Thoracic aorta (tissue), 2 donors: ENCODE measurements around the gene NEU3. TPM values are rescaled to one million over a fixed set of nuclear protein-coding genes. Genes with fewer than 3 reads are reported as not detected.

Experiments
- ATAC-seq: fragments of 150-250 bp; one replicate; pipeline ENCODE4 v1.8.0; 2017; ENCODE audit warnings: low read depth; ENCODE audit not compliant: insufficient number of reproducible peaks, low FRiP score
- DNase-seq: peaks from one replicate; pipeline ENCODE4 v3.0.0-alpha.2; 2020; ENCODE audit warnings: low spot score
- H3K27ac ChIP-seq, 2 donors: fragments of 200-600 bp; sonication (generic); 1 replicate in 1 of 2; 2 replicates in 1 of 2; pipeline ENCODE4 v1.5.1; 2016; ENCODE audit warnings: mild to moderate bottlenecking in 2 of 2, moderate library complexity in 2 of 2
- H3K27me3 ChIP-seq: fragments of 200-600 bp; sonication (generic); replicated peaks from 2 replicates; pipeline ENCODE4 v1.6.0; 2016; ENCODE audit warnings: mild to moderate bottlenecking; ENCODE audit not compliant: insufficient read depth
- H3K36me3 ChIP-seq: fragments of 200-600 bp; sonication (generic); one replicate; pipeline ENCODE4 v1.5.1; 2016
- H3K4me1 ChIP-seq, 2 donors: fragments of 200-600 bp; sonication (generic); 1 replicate in 1 of 2; 2 replicates in 1 of 2; pipeline versions ENCODE4 v1.5.1 to v1.6.0; 2016; ENCODE audit warnings: low read depth in 2 of 2, mild to moderate bottlenecking in 1 of 2; ENCODE audit not compliant: control insufficient read depth in 1 of 2
- H3K4me3 ChIP-seq: fragments of 200-600 bp; sonication (generic); 2 replicates; pipeline ENCODE4 v1.5.1; 2016; ENCODE audit warnings: mild to moderate bottlenecking
- H3K9me3 ChIP-seq: fragments of 200-600 bp; sonication (generic); 2 replicates; pipeline ENCODE4 v1.5.1; 2016
- total RNA-seq, 2 donors: library from RNA; depleted of rRNA; stranded (reverse); fragments of >200 nt; gene quantifications; one replicate each; pipeline versions ENCODE4 v1.1.0 to v1.2.3, GENCODE V29; 2016
- TF ChIP-seq, protein P1 (sequence below): fragments of 200-600 bp; sonication (generic); IDR thresholded peaks from one replicate; pipeline ENCODE4 v1.5.1; 2019; ENCODE audit warnings: antibody characterized with exemption

NEU3 gene
- total RNA-seq, 2 donors from 2014 or later: 11.9 to 23.3 TPM

DNA sequence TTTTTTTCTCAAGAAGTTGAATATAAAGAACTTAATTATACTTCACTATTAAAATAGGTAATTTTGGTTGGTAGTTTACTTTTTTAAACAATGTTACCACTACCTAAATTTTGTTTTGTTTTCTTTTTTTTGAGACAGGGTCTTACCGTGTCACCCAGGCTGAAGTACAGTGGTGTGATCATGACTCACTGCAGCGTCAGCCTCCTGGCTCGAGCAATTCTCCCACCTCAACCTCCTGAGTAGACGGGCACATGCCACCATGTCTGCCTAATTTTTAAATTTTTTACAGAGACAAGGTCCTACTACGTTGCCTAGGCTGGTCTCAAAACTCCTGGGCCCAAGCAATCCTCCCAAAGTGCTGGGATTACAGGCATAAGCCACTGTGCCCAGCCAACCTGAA, 22.1 kb upstream of the NEU3 start:
- Histone ChIP-seq H3K4me1 (peaks cover 0 to 10% of the 10 kb centered on the region in 2 donors), H3K27ac (no peak overlapping the region), H3K4me3 (no peak overlapping the region), H3K9me3 (no peaks in the 10 kb centered on the region), H3K36me3 (peaks cover 16% of the 10 kb centered on the region), H3K27me3 (no peaks in the 10 kb centered on the region)
- ATAC-seq (no peak), DNase-seq (no peak)
- TF ChIP-seq, protein P1, sequence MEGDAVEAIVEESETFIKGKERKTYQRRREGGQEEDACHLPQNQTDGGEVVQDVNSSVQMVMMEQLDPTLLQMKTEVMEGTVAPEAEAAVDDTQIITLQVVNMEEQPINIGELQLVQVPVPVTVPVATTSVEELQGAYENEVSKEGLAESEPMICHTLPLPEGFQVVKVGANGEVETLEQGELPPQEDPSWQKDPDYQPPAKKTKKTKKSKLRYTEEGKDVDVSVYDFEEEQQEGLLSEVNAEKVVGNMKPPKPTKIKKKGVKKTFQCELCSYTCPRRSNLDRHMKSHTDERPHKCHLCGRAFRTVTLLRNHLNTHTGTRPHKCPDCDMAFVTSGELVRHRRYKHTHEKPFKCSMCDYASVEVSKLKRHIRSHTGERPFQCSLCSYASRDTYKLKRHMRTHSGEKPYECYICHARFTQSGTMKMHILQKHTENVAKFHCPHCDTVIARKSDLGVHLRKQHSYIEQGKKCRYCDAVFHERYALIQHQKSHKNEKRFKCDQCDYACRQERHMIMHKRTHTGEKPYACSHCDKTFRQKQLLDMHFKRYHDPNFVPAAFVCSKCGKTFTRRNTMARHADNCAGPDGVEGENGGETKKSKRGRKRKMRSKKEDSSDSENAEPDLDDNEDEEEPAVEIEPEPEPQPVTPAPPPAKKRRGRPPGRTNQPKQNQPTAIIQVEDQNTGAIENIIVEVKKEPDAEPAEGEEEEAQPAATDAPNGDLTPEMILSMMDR: no peak

DNA sequence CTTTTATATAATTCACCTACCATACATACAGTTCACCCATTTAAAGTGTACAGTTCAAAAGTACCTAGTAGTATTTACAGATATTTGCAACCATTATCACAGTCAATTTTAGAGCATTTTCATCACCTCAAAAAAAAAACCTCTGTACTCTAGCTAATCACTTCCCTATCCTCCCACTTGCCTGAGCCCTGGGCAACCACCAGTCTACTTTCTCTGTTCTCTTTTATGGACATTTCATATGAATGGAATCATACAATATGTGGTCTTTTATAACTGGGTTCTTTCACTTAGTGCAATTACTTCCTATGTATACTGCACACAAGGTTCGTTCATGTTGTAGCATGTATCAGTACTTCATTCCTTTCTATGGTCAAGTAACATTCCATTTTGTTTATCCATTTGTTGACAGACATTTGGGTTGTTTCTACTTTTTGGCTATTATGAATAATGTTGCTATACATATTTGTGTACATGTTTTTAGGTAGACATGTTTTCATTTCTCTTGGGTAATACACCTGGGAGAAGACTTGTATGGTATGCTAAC, 17.8 kb upstream of the NEU3 start:
- TF ChIP-seq, protein P1: no peak
- H3K36me3 ChIP-seq: peaks cover 37% of the 10 kb centered on the region
- no peak overlapping the region for H3K4me3 ChIP-seq
- no peaks in the 10 kb centered on the region for H3K9me3 ChIP-seq
- H3K27me3 ChIP-seq: no peaks in the 10 kb centered on the region
- H3K27ac ChIP-seq: no peak overlapping the region
- ATAC-seq: no peak
- no peaks in the 10 kb centered on the region for H3K4me1 ChIP-seq
- no peak for DNase-seq

DNA sequence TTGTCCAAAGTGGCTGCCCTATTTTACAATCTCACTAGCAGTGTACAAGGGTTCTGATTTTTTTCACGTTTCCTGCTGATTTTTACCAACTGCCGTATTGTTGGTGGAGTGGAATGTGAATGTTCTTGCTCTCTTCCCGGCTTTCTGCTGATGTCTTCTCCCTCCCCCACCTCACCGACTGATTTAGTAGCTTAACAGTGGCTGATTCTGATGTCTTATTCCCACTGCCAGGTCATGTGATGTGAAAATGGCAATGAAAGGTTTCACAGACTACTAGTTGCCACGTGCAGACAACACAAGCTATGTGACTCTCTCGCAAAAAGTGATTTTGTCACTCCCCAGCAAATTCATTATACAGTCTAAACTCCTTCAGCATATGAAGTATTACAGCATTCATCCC, 17.3 kb upstream of the NEU3 start:
- Histone ChIP-seq H3K36me3 (peaks cover 40% of the 10 kb centered on the region), H3K4me1 (no peaks in the 10 kb centered on the region), H3K9me3 (no peaks in the 10 kb centered on the region), H3K4me3 (no peak overlapping the region), H3K27ac (no peak overlapping the region), H3K27me3 (no peaks in the 10 kb centered on the region)
- no peak for ATAC-seq
- DNase-seq: no peak
- TF ChIP-seq, protein P1: no peak

DNA sequence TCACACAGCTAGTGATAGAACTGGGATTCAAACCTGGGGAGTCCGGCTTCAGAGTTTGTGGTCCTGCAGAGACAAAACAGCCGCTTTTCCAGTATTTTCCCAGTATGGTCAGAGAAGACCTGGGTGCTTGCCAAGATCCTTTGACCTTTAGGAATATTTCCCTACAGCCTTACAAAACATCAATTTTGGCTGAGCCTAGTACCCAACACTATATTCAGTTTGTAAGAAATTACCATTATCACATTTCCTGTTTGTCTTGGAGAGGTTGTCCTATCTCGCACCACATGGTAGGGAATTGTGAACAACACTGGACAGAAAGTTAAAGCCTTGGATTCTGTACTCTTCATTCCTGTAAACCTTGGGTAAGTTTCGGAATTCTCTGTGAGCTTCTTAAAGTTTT, 10.7 kb upstream of the NEU3 start:
- H3K4me3 ChIP-seq: no peak overlapping the region
- H3K27ac ChIP-seq: no peak overlapping the region
- ATAC-seq (no peak), DNase-seq (no peak)
- no peaks in the 10 kb centered on the region for H3K9me3 ChIP-seq
- peaks cover 18% of the 10 kb centered on the region for H3K36me3 ChIP-seq
- no peaks in the 10 kb centered on the region for H3K4me1 ChIP-seq
- TF ChIP-seq, protein P1: no peak
- H3K27me3 ChIP-seq: no peaks in the 10 kb centered on the region

DNA sequence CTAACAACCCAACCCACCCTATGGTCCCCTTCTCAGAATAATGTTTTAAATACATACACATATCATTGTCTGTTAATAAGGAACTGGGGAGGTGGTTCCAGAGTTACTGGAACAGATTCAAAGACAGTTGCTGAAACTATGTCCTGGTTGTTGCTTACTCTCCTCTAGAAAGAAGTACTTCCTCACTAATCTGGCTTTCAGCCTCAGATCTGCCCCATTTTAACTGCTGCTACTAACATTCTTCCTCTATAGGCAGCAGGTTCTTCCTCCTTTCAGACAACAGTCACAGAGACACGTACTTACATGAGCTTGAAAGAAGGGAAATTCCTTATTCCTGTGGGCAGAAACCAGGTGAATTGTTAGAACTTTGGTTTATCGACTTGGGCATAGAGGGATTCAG, 8.1 kb upstream of the NEU3 start:
- DNase-seq (no peak), ATAC-seq (no peak)
- peaks cover 6% of the 10 kb centered on the region for H3K36me3 ChIP-seq
- no peaks in the 10 kb centered on the region for H3K27me3 ChIP-seq
- no peaks in the 10 kb centered on the region for H3K9me3 ChIP-seq
- H3K4me1 ChIP-seq: no peaks in the 10 kb centered on the region
- TF ChIP-seq, protein P1: no peak
- no peak overlapping the region for H3K27ac ChIP-seq
- H3K4me3 ChIP-seq: no peak overlapping the region
